ENCODE measurements around the gene SMCHD1.

DNA sequence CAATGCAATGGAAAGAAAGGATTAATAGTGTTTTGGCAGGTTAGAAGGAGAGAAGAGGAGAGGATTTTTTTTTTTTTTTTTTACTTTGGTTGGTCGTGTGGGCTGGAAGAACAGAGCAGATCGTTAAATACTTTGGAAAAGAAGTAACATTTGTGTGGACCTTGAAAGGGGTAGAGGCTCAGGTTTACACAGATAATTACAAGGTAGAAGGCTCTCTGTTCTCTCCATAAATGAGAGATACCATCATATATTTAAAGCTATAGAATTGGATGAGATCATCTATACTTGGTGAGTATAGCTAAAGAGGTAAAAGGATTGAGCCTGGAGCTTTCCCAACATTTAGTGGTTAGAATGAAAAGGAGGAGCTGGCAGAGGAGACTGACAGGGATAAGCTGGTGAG, 49.0 kb downstream of the SMCHD1 start:
- TF ChIP-seq CTCF (conservative IDR thresholded peaks at IDR 0.05; ENCODE audit: low read depth, low read length) (no peak), EZH2 (IDR thresholded peaks at IDR 0.05; ENCODE audit: low read length, unreplicated experiment) (no peak), EZH2phosphoT487 (IDR thresholded peaks at IDR 0.05; ENCODE audit: borderline replicate concordance, low read length) (no peak)
